ENCODE results near the gene CBX6.

The CBX6 gene

GRCh38 chr22:38815842-38816241 lies 56.2 kb downstream of the CBX6 start:
- no peak for DNase-seq
